ENCODE measurements around the gene ZNF8.
A peak's percentile ranks its signal among the peaks of the same experiment; 100 is the strongest.
"Not testable (repeated sequence)": the region's sequence is repeated elsewhere in the genome, so short reads cannot be mapped to it uniquely, and the experiment has no call there.

Gene ZNF8

DNA sequence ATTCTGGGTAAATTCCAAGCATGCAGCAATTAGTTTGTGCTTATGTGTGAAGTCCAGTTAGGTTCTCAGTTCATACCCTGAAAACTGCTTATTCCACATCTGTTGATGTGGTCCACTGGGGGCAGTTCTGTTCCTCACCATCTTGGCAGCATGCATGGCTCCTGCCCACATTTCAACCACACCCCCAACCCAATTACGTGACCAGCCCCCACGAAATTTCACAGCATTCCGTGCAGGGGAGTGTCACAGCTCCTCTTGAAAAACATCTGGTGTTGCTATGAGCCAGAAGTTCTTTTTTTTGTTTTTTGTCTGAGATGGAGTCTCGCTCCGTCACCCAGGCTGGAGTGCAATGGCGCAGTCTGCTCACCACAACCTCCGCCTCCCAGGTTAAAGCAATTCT lies 17.3 kb downstream of the ZNF8 start:
- no peak for DNase-seq (ENCODE audit: low read depth)

DNA sequence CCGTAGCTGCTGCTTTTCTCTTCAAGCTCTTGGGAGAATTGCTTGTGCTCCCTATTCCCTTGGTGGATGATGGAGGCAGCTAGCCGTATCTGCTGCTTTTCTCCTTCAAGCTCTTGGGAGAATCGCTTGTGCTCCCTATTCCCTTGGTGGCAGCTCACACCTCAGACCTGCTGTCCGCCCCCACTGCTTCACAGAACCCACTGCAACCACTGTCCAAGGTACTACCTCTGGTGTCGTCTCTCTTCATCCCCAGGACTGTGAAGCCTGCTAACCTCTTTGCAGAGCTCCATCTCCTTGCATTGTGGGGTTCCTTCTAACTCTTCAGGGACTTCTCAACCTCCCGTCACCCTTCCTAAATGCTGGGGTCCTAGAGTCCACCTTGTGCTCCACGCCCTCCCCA lies 21.9 kb downstream of the ZNF8 start:
- no peak for DNase-seq (ENCODE audit: low read depth)

GRCh38 chr19:58304255-58304654 lies 25.5 kb downstream of the ZNF8 start:
- no peak for DNase-seq (ENCODE audit: low read depth)

DNA sequence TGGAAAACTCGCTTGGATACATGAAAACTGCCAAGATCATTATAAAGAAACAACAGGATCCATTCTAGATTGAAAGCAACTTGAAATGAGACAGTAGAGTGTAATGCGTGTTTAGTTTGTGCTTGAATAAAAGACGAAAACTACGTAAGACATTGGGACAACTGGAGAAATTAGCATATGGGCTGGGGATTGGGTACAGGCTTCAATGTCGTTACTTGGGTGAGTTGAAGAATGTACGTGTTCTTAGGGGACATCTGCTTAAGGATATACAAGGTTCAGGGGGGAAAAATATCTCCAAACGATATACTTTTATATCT lies 26.0 kb downstream of the ZNF8 start:
- no peak for DNase-seq (ENCODE audit: low read depth)

DNA sequence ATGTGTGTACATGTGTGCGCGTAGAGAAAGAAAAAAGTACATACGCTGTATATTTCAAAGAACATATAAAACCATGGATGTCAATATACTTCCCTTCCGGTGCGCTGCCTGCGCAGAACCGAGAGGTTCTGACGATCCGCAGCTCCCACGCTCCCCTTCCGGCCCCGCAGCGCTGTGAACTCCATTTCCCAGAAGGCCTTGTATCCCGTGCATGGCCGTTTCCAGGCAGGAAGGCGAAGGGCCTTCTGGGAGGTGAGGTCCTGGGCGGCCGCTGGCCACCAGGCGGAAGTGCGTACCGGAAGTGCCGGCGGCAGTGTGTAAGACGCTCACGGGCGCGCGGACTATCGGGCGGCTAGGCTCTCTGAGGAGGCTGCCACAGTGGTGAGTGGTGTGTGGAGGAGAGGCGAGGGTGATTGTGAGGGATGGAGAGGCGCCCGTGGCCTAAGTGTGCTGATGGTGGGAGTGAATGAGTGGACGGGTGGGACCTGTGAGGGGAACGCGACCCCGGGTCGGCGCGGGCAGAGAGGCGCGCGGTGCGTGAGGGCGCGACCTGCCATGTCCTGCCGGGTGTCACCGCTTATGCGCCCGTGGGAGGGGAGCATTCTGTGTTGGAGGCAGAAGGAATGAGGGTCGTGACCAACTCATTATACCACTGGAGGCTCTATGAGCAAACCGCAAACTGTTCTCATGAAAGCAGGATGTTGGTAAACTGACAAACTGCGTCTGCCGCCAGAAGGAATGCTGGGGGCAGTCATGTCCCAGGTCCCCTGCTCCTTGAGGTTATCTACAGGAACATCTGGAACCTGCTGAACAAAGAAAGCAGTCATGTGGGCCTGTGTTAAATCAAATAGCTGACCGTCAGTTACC lies 26.5 kb downstream of the ZNF8 start, which contains the start of gene ERVK3-1:
TSS of gene ERVK3-1 (plus strand) at position 313 of the 867 bp plus-strand sequence. CDS start 6,792 bp downstream, outside the sequence.
- peak; percentile 98 for DNase-seq (ENCODE audit: low read depth)

DNA sequence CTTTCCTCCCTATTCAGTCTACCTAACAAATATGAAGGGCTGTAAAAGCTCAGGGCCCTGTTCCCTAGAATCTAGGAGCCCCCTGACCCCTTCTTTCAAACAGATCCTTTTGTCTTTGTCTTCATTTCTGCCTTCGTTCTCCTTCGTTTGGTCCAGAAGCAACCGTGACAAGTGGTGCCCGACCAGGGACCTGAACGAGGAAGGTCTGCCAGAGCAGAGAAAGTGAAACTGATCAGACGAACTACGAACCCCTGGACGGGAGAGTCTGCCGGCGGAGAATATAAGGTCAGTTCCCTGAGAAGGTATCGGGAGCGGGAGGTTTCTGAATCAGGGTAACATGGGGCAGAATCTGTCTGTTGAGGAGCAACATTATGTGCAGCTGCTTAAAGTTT lies 27.2 kb downstream of the ZNF8 start:
- no peak for DNase-seq (ENCODE audit: low read depth)

- DNase-seq (ENCODE audit: low read depth): no peak
These were observed 29.0 kb downstream of the ZNF8 start for GRCh38 chr19:58307736-58308135.

DNA sequence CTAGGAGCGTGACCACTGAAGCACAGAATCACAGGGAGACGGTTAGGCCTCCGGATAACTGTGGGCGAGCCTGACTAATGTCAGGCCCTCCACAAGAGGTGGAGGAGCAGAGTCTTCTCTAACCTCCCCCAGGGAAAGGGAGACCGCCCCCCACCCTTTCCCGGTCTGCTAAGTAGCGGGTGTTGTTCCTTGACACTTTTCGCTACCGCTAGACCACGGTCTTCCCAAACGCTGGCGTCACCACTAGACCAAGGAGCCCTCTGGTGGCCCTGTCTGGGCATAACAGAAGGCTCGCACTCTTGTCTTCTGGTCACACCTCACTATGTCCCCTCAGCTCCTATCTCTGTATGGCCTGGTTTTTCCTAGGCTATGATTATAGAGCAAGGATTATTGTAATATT lies 31.9 kb downstream of the ZNF8 start:
- DNase-seq (ENCODE audit: low read depth): not testable (repeated sequence)

DNA sequence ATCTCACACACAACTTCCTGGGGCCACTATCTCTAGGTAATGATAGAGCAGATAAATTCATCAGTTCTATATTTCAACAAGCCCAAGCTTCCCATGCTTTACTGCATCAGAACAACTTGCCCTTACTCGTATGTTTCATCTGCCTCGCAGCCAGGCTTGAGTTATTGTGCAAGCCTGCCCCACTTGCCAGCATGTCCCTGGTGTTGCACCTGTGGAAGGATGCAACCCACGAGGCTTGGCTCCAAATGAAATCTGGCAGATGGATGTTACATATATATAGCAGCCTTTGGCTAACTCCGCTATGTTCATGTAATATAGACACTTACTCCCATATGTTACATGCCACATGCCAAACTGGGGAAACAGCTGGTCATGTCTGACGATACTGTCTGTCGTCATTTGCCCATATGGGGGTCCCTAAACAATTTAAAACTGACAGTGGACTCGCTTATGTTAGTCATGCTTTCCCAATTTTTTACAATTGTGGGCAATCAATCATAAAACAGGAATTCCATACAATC lies 32.6 kb downstream of the ZNF8 start:
- no peak for DNase-seq (ENCODE audit: low read depth)

- no peak for DNase-seq (ENCODE audit: low read depth)
These were observed 36.8 kb downstream of the ZNF8 start for GRCh38 chr19:58315580-58315979.

DNA sequence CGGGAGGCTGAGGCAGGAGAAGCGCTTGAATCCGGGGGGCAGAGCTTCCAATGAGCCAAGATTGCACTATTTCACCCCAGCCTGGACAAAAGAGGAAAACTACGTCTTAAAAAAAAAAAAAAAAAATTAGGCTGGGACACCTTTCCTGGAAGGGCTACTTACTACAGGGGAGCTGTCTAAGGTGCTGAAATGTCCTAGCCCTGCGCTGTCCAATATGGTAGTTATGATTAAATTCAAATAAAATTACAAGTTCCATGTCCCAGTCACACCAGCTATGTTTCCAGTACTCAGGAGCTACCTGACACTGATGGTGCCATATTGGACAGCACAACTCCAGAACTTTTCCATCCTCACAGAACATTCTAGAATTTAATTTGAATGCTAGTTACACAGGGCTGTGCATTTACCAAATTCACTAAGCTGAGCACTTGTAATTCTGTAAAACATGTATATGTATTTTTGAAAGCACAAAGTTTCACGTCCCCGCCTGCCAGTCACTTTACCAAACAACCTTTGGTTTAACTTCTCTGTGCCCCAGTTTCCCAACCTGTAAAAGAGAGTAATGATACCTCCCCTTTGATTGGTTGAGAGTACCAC lies 38.8 kb downstream of the ZNF8 start:
- DNase-seq (ENCODE audit: low read depth): no peak

- no peak for DNase-seq (ENCODE audit: low read depth)
These were observed 39.5 kb downstream of the ZNF8 start for GRCh38 chr19:58318297-58318696.

- DNase-seq (ENCODE audit: low read depth): no peak
These were observed 40.5 kb downstream of the ZNF8 start for GRCh38 chr19:58319241-58319640.

GRCh38 chr19:58325311-58326022 lies 46.7 kb downstream of the ZNF8 start:
- no peak for DNase-seq (ENCODE audit: low read depth)

- no peak for DNase-seq (ENCODE audit: low read depth)
These were observed 47.8 kb downstream of the ZNF8 start for GRCh38 chr19:58326501-58326913.

GRCh38 chr19:58326914-58327726 lies 48.4 kb downstream of the ZNF8 start, which contains the start of gene ZSCAN22:
ZSCAN22 (plus strand) TSS chr19:58326994; CDS start chr19:58334803, 7,809 bp downstream.
- DNase-seq (ENCODE audit: low read depth): peak; percentile 95

- no peak for DNase-seq (ENCODE audit: low read depth)
These were observed 50.2 kb downstream of the ZNF8 start for GRCh38 chr19:58328999-58329398.

- DNase-seq (ENCODE audit: low read depth): peak; percentile 52
These were observed 51.7 kb downstream of the ZNF8 start for GRCh38 chr19:58330458-58330857.

DNA sequence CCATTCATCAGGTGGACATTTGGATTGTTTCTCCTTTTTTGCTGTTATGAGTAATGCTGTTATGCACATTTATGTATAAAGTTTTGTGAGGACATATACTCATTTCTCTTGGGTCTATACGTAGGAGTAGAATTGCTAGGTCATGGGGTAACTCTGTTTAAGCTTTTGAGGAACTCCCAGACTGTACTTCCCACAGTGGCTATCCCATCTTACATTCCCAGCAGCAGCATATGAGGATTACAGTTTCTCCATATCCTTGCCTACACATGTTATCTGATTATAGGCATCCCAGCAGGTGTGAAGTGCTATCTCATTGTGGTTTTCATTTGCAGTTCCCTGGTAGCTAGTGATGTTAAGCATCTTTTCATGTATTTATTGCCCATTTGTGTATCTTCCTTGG lies 53.9 kb downstream of the ZNF8 start:
- DNase-seq (ENCODE audit: low read depth): no peak

GRCh38 chr19:58334691-58335249 lies 56.0 kb downstream of the ZNF8 start:
- DNase-seq (ENCODE audit: low read depth): no peak

DNA sequence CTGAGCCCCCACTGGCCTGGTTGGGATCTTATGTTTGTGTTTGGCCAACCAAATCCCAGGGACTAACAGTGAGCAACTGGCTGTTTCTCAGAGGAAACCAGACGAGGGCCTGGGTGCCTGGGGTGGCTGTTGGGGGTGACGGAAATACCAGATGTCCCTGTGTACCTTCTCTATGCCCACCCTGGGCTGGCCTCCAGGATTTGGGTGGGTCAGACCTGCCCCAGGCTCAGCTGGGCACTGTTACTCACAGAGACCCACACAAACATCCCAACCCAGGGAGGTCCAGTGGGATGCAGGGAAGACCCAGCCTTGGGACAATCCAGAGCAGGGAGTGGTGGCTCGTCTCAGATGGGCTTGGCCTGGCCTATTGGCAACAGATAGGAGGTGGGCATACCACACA lies 56.9 kb downstream of the ZNF8 start:
- no peak for DNase-seq (ENCODE audit: low read depth)

- no peak for DNase-seq (ENCODE audit: low read depth)
These were observed 57.5 kb downstream of the ZNF8 start for GRCh38 chr19:58336216-58336615.
